GM19035 (cell line): Measurements from ENCODE around the gene AP3S2.
"Not testable (repeated sequence)": the region's sequence is repeated elsewhere in the genome, so short reads cannot be mapped to it uniquely, and the experiment has no call there.

Source experiments
- ATAC-seq: cut with Tn5 transposase; IDR thresholded peaks from one replicate; pipeline ENCODE4 v1.9.1; 2021; ENCODE audit not compliant: unreplicated experiment

AP3S2 gene

DNA sequence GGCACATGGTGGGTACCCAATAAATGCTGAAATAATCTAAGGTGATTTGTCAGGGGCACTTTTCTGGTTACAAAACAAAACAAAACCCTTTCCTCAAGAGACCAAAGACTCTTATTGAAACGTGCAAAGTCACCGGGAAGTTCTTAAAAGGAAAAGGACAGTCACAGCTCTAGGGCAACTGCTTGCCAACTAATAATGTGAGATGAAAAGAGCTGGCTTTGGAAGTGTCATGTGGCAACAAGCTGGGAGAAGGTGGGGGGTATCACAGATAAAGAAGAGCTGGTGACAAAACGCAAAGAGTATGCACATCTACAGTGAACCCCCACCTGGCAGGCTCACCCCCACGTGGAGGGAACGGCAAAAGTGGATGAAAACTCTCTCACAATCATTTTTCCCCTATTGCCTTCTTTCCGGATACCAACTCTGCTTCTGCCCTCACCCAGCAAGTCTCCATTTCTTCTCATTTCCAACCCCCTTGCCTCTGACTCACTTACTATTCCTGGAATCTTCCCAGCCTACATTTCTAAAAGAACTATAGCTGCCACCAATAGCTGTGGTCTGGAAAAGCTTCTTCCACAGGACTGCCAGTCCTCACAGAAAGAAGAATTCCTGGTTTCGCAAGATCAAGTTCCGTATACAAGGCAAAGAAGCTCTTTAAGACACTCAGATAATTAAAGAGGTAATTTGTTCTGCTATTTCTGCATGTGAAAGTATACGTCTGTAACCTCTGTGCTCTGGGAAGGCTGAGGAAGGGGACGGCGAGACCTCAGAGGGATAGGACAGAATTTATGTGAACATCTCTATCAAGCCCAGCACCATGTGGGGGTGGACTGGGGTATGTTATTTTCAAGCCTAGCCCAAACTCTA is 57.3 kb downstream of the AP3S2 start:
- no peak for ATAC-seq

DNA sequence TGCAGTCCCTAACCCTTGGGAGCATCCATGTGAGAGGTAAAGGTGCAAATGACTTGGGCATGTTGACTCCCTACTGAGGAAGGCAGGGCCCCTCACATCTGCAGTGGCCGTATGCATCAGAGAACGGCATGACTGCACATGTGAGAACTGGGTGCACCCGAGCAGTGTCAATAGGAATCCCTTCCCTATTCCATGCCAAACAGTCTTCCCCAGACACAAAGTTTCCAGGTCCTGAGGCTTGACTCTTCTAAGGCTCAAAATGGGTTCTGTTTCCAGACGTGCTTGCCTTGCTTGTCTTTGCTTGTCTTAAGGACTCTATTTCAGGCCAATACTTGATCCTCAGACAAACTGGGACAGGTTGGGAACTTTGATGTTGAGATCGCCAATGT is 58.6 kb downstream of the AP3S2 start:
- no peak for ATAC-seq

- not testable (repeated sequence) for ATAC-seq
Measured at GRCh38 chr15:89834465-89835175, 59.2 kb downstream of the AP3S2 start.

DNA sequence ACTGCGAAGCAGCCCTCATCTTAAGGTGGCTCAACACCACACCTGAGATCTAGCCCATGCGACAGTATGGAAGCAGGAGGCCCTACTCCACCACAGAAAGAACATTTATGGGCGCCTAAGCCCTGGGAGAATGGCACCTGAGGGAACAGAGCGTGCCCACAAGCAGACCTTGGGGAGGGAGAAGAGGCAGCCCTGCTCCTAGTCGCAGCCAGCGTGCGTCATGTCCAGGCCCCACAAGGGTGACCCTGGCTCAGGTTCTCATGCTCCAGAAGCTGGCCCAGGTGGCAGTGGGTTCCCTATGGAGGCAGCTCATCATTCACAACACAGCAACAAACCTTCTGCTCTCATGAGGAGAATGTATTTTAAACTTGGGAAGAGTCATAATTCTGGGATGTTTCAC is 59.8 kb downstream of the AP3S2 start:
- ATAC-seq = no peak

GRCh38 chr15:89830639-89831038 is 63.2 kb downstream of the AP3S2 start:
- no peak for ATAC-seq

GRCh38 chr15:89829616-89830440 is 64.0 kb downstream of the AP3S2 start:
- no peak for ATAC-seq

DNA sequence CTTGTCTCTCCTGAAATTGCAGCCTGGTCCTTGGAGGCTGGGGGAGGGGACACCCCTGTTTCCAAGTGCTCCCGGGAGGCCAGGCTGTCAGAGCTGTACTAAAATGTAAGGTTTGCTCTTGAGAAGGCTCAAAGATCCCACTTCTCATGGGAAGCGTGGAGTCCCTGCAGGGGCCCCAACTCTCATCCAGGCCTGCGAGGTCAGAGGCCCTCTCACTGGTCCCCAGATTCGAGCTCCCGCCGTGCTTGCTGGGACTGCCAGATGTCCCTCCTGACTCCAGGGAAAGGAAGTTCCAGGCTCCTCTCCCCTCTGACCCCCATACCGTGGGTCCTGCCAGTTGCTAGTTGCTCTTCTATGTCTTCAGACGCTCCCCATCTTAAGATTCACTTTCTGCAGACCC is 64.6 kb downstream of the AP3S2 start:
- no peak for ATAC-seq

GRCh38 chr15:89828281-89829145 is 65.3 kb downstream of the AP3S2 start:
- ATAC-seq = no peak

DNA sequence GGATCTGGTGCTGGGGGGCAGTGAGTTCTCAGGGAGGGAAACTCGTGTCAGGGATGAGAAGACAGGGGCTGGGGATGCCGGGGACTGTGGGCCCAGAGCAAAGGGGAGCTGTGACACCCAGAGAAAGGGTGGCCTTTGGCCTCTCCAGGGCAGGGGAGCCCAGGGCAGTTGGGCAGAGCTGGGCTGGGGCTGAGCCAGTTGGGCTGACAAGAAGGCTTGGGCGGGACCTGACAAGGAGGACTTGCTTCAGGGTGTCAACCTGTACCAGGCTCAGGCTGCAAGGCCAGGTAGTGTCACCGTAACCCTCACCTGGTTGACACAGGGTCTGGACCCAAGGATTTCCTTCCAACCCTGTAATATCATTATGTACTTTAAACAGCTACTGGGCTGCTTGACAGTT is 66.0 kb downstream of the AP3S2 start:
- ATAC-seq = no peak

- ATAC-seq = no peak
Measured at GRCh38 chr15:89826671-89827655, 66.8 kb downstream of the AP3S2 start.

DNA sequence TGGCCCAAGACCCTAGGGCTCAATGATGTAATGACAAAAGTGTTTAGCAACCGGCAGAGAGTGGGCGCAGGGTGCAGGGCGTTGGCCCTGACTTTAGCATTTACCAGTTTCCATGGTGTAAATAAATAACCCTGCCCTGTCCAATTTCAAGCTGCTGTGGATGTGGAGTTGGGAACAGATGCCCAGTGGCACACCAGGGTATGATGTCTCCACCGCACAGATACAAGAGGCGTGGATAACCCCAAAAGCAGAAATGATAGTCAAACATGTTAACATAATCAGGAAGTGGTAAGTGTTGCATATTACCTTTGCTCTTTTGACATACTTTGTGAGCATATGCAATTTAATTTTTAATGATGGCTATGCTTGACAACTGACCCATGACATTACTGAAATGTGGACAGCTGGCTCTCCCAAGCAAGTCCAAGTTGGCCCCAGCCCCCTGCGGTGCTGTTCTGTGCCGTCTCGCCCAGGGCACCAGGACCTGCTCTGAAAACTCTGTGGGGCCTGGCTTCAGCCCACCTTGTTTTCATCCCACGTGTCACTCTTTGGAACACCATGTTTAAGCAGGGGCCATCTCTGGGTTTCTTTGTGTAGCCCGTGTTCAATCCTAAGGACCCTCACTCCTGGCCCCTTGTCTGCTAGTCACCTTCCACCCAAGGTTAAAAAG is 68.4 kb downstream of the AP3S2 start:
- no peak for ATAC-seq

DNA sequence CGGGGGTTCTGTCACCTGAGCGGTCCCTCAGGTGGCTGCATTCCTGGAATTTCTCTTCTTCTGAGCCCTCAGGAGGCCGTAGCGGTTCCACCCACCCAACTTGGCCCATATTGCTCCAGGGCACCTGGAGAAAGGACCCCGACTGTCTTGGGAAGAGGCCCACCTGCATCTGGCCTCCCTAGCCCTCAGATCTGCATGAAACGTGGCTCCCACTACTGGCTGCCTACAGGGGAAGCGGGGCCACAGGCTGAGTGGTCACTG is 69.3 kb downstream of the AP3S2 start:
- ATAC-seq = no peak

- no peak for ATAC-seq
Measured at GRCh38 chr15:89823836-89824606, 69.8 kb downstream of the AP3S2 start.

DNA sequence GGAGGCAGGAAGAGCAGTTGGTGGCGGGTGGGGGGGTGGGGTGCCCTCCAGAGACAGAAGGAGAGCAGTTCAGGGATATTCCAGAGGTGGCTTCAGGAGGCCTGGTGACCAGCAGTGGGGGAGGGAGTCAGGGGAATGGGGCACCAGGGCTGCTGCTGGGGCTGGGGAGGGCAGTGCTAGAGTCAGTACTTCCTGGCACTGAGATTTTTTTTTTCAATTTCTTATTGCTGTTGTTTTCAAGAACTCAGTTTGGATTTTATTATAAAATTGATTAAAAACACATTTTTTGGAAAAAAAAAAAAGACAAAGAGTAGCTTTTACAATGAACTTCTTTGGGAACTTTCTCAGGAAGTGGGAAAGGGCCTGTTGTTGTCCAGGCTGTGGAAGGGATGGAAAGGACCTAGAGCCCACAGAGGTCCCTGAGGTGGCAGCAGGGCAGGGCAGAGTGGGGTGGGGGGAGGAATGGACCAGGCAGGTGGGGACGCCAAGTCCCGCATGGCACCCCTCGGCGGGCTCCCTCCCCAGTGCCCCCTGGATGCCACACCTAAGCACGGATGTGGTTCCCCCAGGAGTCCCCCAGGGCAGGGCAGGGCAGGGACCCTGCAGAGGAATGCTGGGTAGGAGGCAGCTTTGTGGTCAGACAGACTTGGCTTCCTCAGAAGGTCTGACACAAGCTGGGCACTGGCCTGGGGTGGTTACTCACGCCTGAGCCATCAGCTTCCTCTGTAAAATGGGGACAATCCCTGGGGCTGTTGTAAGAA is 70.7 kb downstream of the AP3S2 start:
- no peak for ATAC-seq

DNA sequence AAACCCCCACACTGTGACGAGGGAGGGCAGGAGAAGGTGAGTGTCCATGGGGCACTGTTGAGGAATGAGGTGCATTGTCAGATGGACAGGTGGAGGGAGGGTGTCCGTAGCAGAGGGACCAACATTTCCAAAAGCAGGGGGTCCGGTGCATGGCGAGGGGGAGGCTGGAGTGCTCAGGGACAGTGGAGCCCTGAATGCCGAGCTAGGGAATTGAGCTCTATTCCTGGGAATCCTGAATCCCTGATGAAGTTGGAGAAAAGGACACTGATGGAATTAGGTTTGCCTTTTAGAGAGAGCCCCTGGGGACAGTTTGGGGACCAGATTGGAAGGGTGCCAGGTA is 71.2 kb downstream of the AP3S2 start:
- no peak for ATAC-seq

DNA sequence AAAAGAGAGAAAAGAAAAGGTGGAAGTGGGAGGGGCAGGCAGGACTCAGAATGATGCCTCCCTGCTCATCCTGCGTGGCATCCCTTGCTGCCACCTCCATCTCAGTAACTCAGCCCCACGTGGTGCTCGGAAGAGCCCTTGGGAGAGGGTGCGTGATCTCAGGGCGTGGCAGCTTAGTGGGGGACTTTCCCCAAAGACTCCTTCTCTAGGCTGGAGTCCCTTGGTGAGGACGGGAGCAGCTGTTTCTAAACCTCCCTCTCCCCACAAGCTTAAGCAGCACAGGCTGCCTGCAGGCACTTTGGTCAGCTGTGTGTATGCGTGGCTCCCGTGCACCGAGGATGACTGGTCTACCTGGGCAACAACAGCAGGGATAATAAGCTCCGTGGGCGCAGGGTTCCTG is 71.8 kb downstream of the AP3S2 start:
- ATAC-seq = no peak

- no peak for ATAC-seq
Measured at GRCh38 chr15:89820666-89821611, 72.9 kb downstream of the AP3S2 start.
